22Rv1 (cell line): ENCODE results near the gene PRR3.

ENCODE experiments used
- H3K27ac ChIP-seq: fragments of 450-650 bp; 2 replicates; pipeline ENCODE4 v1.5.1; 2017
- ZFX ChIP-seq: fragments of 450-650 bp; IDR thresholded peaks from 2 replicates; pipeline ENCODE4 v1.6.1; 2017; ENCODE audit warnings: antibody characterized with exemption, borderline replicate concordance
- TF ChIP-seq, protein P1 (sequence below): fragments of 450-650 bp; IDR thresholded peaks from 2 replicates; pipeline ENCODE4 v1.5.1; 2017; ENCODE audit warnings: mild to moderate bottlenecking

PRR3 gene

GRCh38 chr6:30571075-30571761 lies 14.1 kb downstream of the PRR3 start, which contains the start of gene ABCF1:
ABCF1 (plus strand) TSS chr6:30571442; CDS start chr6:30571488, 46 bp downstream.
- peak within 1 kb of the TSS; percentile 73 for H3K27ac ChIP-seq
- TF ChIP-seq ZFX = no peak
- TF ChIP-seq, protein P1, sequence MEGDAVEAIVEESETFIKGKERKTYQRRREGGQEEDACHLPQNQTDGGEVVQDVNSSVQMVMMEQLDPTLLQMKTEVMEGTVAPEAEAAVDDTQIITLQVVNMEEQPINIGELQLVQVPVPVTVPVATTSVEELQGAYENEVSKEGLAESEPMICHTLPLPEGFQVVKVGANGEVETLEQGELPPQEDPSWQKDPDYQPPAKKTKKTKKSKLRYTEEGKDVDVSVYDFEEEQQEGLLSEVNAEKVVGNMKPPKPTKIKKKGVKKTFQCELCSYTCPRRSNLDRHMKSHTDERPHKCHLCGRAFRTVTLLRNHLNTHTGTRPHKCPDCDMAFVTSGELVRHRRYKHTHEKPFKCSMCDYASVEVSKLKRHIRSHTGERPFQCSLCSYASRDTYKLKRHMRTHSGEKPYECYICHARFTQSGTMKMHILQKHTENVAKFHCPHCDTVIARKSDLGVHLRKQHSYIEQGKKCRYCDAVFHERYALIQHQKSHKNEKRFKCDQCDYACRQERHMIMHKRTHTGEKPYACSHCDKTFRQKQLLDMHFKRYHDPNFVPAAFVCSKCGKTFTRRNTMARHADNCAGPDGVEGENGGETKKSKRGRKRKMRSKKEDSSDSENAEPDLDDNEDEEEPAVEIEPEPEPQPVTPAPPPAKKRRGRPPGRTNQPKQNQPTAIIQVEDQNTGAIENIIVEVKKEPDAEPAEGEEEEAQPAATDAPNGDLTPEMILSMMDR = no peak

GRCh38 chr6:30571762-30572082 lies 14.6 kb downstream of the PRR3 start:
- TF ChIP-seq, protein P1 = no peak
- no peak for TF ChIP-seq ZFX

GRCh38 chr6:30572148-30572547 lies 15.1 kb downstream of the PRR3 start:
- TF ChIP-seq, protein P1 = no peak
- TF ChIP-seq ZFX = no peak
- H3K27ac ChIP-seq = peak overlapping the region; percentile 73

More at GRCh38 chr6:30571762-30572082, 14.6 kb downstream of the PRR3 start:
- H3K27ac ChIP-seq = peak overlapping the region; percentile 73

DNA sequence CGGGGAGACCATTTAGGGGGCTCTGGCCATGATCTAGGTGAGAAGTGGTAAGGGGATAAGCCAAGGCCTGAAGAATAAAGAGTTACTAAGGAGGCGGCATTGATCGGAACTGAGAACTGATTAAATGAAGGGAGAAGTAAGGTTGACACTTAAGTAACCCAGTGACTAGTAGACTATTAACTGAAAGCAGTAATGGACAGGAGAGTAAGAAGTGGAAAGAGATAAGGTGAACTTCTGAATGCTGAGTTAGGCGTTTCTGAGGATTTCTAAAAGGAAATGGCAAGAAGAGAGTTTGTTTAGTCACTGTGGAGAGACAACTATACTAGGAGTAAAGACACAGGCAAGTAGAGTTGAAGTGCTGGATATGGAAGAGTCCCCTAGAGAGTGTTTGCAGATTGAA lies 16.0 kb downstream of the PRR3 start:
- no peak overlapping the region for H3K27ac ChIP-seq
- TF ChIP-seq ZFX = no peak
- TF ChIP-seq, protein P1 = no peak

- TF ChIP-seq, protein P1 = no peak
- TF ChIP-seq ZFX = no peak
- H3K27ac ChIP-seq = no peak overlapping the region
Measured at GRCh38 chr6:30578051-30578450, 21.0 kb downstream of the PRR3 start.

GRCh38 chr6:30583921-30584320 lies 26.8 kb downstream of the PRR3 start:
- H3K27ac ChIP-seq = no peak overlapping the region
- TF ChIP-seq, protein P1 = no peak
- TF ChIP-seq ZFX = no peak

DNA sequence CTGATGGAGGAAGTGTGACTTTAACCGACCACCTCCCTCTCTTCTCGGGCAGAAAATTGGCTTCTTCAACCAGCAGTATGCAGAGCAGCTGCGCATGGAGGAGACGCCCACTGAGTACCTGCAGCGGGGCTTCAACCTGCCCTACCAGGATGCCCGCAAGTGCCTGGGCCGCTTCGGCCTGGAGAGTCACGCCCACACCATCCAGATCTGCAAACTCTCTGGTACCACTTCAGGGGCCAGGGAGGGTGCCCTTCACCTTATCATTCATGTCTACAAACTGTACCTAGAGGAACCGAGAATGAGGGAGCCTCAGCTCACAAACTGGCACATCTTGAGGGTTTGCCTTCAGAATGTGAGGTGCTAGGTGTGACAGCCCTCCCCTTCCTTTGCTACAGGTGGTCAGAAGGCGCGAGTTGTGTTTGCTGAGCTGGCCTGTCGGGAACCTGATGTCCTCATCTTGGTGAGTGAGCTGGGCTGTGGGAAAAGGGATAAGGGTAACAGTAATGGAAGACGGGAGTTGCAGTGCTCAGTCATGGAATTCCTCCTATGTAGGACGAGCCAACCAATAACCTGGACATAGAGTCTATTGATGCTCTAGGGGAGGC lies 32.8 kb downstream of the PRR3 start:
- no peak overlapping the region for H3K27ac ChIP-seq
- TF ChIP-seq, protein P1 = no peak
- no peak for TF ChIP-seq ZFX
